GM23338 (cell line): ENCODE measurements around the gene PRKAR1B.

Experiments used
- CREB1 ChIP-seq: fragments of 250-450 bp; sonication (Bioruptor Pico); IDR thresholded peaks from 2 replicates; pipeline ENCODE4 v1.5.0; 2020; ENCODE audit warnings: low read depth, mild to moderate bottlenecking, moderate library complexity
- EZH2 ChIP-seq: fragments of 200-600 bp; sonication (generic); IDR thresholded peaks from one replicate; pipeline ENCODE4 v1.8.0; 2017; ENCODE audit warnings: antibody characterized with exemption, mild to moderate bottlenecking, low read depth; ENCODE audit not compliant: unreplicated experiment
- EZH2phosphoT487 ChIP-seq: fragments of 200-600 bp; sonication (generic); IDR thresholded peaks from one replicate; pipeline ENCODE4 v1.8.1; 2018; ENCODE audit warnings: antibody characterized with exemption; ENCODE audit not compliant: unreplicated experiment
- POLR2AphosphoS5 ChIP-seq: IDR thresholded peaks from 2 replicates; pipeline ENCODE4 v1.6.1; 2016; ENCODE audit warnings: antibody characterized with exemption, low read depth
- TF ChIP-seq, protein P1 (sequence below): IDR thresholded peaks from one replicate; pipeline ENCODE4 v1.6.1; 2018; ENCODE audit warnings: antibody characterized with exemption; ENCODE audit not compliant: unreplicated experiment
- TF ChIP-seq, protein P2 (sequence below), 2 experiments: fragments of 200-600 bp in 1 of 2; sonication (generic) in 1 of 2; conservative IDR thresholded peaks; 2 replicates each; pipeline versions ENCODE4 v1.5.1 to v1.6.1; 2016 to 2017; ENCODE audit warnings: antibody characterized with exemption in 2 of 2, low read depth in 2 of 2, mild to moderate bottlenecking in 2 of 2, moderate library complexity in 1 of 2
- TF ChIP-seq, protein P3 (sequence below): fragments of 250-450 bp; sonication (Bioruptor Pico); IDR thresholded peaks from 2 replicates; pipeline ENCODE4 v1.5.0; 2020; ENCODE audit warnings: mild to moderate bottlenecking, moderate library complexity

DNA sequence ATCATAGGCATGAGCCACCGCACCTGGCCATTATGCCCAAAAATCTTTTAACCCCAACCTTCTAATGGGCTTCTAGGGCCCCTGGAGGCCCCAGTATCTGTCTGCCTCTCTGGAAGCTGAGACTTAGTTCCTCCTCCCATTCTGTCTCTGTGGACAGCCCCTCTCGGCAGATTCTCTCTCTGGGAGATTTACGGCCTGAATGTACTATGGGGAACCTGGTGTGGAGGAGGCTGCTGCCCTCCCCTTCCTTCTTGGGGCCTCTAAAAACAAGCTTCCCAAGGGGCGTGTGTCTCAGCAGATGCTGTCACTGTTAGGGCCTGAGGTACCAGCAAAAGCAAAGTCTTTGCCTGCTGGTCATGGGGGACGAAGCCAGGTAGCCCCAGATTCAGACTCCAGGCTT, 35.8 kb upstream of the PRKAR1B start:
- TF ChIP-seq, protein P1, sequence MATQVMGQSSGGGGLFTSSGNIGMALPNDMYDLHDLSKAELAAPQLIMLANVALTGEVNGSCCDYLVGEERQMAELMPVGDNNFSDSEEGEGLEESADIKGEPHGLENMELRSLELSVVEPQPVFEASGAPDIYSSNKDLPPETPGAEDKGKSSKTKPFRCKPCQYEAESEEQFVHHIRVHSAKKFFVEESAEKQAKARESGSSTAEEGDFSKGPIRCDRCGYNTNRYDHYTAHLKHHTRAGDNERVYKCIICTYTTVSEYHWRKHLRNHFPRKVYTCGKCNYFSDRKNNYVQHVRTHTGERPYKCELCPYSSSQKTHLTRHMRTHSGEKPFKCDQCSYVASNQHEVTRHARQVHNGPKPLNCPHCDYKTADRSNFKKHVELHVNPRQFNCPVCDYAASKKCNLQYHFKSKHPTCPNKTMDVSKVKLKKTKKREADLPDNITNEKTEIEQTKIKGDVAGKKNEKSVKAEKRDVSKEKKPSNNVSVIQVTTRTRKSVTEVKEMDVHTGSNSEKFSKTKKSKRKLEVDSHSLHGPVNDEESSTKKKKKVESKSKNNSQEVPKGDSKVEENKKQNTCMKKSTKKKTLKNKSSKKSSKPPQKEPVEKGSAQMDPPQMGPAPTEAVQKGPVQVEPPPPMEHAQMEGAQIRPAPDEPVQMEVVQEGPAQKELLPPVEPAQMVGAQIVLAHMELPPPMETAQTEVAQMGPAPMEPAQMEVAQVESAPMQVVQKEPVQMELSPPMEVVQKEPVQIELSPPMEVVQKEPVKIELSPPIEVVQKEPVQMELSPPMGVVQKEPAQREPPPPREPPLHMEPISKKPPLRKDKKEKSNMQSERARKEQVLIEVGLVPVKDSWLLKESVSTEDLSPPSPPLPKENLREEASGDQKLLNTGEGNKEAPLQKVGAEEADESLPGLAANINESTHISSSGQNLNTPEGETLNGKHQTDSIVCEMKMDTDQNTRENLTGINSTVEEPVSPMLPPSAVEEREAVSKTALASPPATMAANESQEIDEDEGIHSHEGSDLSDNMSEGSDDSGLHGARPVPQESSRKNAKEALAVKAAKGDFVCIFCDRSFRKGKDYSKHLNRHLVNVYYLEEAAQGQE, result no peak
- TF ChIP-seq, protein P2, sequence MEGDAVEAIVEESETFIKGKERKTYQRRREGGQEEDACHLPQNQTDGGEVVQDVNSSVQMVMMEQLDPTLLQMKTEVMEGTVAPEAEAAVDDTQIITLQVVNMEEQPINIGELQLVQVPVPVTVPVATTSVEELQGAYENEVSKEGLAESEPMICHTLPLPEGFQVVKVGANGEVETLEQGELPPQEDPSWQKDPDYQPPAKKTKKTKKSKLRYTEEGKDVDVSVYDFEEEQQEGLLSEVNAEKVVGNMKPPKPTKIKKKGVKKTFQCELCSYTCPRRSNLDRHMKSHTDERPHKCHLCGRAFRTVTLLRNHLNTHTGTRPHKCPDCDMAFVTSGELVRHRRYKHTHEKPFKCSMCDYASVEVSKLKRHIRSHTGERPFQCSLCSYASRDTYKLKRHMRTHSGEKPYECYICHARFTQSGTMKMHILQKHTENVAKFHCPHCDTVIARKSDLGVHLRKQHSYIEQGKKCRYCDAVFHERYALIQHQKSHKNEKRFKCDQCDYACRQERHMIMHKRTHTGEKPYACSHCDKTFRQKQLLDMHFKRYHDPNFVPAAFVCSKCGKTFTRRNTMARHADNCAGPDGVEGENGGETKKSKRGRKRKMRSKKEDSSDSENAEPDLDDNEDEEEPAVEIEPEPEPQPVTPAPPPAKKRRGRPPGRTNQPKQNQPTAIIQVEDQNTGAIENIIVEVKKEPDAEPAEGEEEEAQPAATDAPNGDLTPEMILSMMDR (conservative IDR thresholded peaks at IDR 0.05; ENCODE audit: low read depth in 2 of 2), result no peak
- TF ChIP-seq POLR2AphosphoS5 (no peak), EZH2 (no peak), EZH2phosphoT487 (no peak), CREB1 (CRISPR knock-in tag) (no peak)
- TF ChIP-seq, protein P3, sequence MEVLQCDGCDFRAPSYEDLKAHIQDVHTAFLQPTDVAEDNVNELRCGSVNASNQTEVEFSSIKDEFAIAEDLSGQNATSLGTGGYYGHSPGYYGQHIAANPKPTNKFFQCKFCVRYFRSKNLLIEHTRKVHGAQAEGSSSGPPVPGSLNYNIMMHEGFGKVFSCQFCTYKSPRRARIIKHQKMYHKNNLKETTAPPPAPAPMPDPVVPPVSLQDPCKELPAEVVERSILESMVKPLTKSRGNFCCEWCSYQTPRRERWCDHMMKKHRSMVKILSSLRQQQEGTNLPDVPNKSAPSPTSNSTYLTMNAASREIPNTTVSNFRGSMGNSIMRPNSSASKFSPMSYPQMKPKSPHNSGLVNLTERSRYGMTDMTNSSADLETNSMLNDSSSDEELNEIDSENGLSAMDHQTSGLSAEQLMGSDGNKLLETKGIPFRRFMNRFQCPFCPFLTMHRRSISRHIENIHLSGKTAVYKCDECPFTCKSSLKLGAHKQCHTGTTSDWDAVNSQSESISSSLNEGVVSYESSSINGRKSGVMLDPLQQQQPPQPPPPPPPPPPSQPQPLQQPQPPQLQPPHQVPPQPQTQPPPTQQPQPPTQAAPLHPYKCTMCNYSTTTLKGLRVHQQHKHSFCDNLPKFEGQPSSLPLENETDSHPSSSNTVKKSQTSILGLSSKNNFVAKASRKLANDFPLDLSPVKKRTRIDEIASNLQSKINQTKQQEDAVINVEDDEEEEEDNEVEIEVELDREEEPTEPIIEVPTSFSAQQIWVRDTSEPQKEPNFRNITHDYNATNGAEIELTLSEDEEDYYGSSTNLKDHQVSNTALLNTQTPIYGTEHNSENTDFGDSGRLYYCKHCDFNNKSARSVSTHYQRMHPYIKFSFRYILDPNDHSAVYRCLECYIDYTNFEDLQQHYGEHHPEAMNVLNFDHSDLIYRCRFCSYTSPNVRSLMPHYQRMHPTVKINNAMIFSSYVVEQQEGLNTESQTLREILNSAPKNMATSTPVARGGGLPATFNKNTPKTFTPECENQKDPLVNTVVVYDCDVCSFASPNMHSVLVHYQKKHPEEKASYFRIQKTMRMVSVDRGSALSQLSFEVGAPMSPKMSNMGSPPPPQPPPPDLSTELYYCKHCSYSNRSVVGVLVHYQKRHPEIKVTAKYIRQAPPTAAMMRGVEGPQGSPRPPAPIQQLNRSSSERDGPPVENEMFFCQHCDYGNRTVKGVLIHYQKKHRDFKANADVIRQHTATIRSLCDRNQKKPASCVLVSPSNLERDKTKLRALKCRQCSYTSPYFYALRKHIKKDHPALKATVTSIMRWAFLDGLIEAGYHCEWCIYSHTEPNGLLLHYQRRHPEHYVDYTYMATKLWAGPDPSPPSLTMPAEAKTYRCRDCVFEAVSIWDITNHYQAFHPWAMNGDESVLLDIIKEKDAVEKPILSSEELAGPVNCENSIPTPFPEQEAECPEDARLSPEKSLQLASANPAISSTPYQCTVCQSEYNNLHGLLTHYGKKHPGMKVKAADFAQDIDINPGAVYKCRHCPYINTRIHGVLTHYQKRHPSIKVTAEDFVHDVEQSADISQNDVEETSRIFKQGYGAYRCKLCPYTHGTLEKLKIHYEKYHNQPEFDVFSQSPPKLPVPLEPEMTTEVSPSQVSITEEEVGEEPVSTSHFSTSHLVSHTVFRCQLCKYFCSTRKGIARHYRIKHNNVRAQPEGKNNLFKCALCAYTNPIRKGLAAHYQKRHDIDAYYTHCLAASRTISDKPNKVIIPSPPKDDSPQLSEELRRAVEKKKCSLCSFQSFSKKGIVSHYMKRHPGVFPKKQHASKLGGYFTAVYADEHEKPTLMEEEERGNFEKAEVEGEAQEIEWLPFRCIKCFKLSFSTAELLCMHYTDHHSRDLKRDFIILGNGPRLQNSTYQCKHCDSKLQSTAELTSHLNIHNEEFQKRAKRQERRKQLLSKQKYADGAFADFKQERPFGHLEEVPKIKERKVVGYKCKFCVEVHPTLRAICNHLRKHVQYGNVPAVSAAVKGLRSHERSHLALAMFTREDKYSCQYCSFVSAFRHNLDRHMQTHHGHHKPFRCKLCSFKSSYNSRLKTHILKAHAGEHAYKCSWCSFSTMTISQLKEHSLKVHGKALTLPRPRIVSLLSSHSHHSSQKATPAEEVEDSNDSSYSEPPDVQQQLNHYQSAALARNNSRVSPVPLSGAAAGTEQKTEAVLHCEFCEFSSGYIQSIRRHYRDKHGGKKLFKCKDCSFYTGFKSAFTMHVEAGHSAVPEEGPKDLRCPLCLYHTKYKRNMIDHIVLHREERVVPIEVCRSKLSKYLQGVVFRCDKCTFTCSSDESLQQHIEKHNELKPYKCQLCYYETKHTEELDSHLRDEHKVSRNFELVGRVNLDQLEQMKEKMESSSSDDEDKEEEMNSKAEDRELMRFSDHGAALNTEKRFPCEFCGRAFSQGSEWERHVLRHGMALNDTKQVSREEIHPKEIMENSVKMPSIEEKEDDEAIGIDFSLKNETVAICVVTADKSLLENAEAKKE (CRISPR knock-in tag), result no peak
